Measurements from ENCODE around the gene TXNRD2. TPM values are rescaled to one million over a fixed set of nuclear protein-coding genes. Genes with fewer than 3 reads are reported as not detected.

Gene TXNRD2
- total RNA-seq, 1 experiment from 2014 or later, result 5.0 TPM

- H3K4me3 ChIP-seq (ENCODE audit: insufficient read depth, low read depth, low read length), result no peak overlapping the region
- H3K27me3 ChIP-seq (ENCODE audit: control insufficient read depth, insufficient read depth, low read length), result no peaks in the 10 kb centered on the region
- peaks cover 19% of the 10 kb centered on the region for H3K36me3 ChIP-seq (replicated peaks; ENCODE audit: control insufficient read depth, insufficient read depth, low read length)
- peak; percentile 27 for DNase-seq
Measured at GRCh38 chr22:19851291-19852176, 90.1 kb downstream of the TXNRD2 start.

GRCh38 chr22:19850763-19851109, 90.9 kb downstream of the TXNRD2 start:
- Histone ChIP-seq H3K36me3 (replicated peaks; ENCODE audit: control insufficient read depth, insufficient read depth, low read length) (peaks cover 19% of the 10 kb centered on the region), H3K27me3 (ENCODE audit: control insufficient read depth, insufficient read depth, low read length) (no peaks in the 10 kb centered on the region), H3K4me3 (ENCODE audit: insufficient read depth, low read depth, low read length) (no peak overlapping the region)
- DNase-seq, result peak; percentile 25

- Histone ChIP-seq H3K27me3 (ENCODE audit: control insufficient read depth, insufficient read depth, low read length) (no peaks in the 10 kb centered on the region), H3K36me3 (replicated peaks; ENCODE audit: control insufficient read depth, insufficient read depth, low read length) (peaks cover 19% of the 10 kb centered on the region)
- DNase-seq, result peak; percentile 32
Measured at GRCh38 chr22:19849835-19850762, 91.5 kb downstream of the TXNRD2 start.

GRCh38 chr22:19848298-19849224, 93.1 kb downstream of the TXNRD2 start:
- H3K36me3 ChIP-seq (replicated peaks; ENCODE audit: control insufficient read depth, insufficient read depth, low read length), result peaks cover 19% of the 10 kb centered on the region
- peak; percentile 49 for DNase-seq
- H3K4me3 ChIP-seq (ENCODE audit: insufficient read depth, low read depth, low read length), result no peak overlapping the region
- H3K27me3 ChIP-seq (ENCODE audit: control insufficient read depth, insufficient read depth, low read length), result no peaks in the 10 kb centered on the region

More at GRCh38 chr22:19849835-19850762, 91.5 kb downstream of the TXNRD2 start:
- H3K4me3 ChIP-seq (ENCODE audit: insufficient read depth, low read depth, low read length), result no peak overlapping the region

- Histone ChIP-seq H3K36me3 (replicated peaks; ENCODE audit: control insufficient read depth, insufficient read depth, low read length) (peaks cover 13% of the 10 kb centered on the region), H3K27me3 (ENCODE audit: control insufficient read depth, insufficient read depth, low read length) (no peaks in the 10 kb centered on the region), H3K4me3 (ENCODE audit: insufficient read depth, low read depth, low read length) (no peak overlapping the region)
- no peak for DNase-seq
Measured at GRCh38 chr22:19847345-19847632, 94.3 kb downstream of the TXNRD2 start.

GRCh38 chr22:19846620-19847344, 94.8 kb downstream of the TXNRD2 start:
- peak; percentile 33 for DNase-seq
- no peak overlapping the region for H3K4me3 ChIP-seq (ENCODE audit: insufficient read depth, low read depth, low read length)

GRCh38 chr22:19845054-19845722, 96.4 kb downstream of the TXNRD2 start:
- H3K27me3 ChIP-seq (ENCODE audit: control insufficient read depth, insufficient read depth, low read length), result no peaks in the 10 kb centered on the region
- H3K36me3 ChIP-seq (replicated peaks; ENCODE audit: control insufficient read depth, insufficient read depth, low read length), result no peaks in the 10 kb centered on the region
- no peak overlapping the region for H3K4me3 ChIP-seq (ENCODE audit: insufficient read depth, low read depth, low read length)
- peak; percentile 70 for DNase-seq

More at GRCh38 chr22:19846620-19847344, 94.8 kb downstream of the TXNRD2 start:
- Histone ChIP-seq H3K36me3 (replicated peaks; ENCODE audit: control insufficient read depth, insufficient read depth, low read length) (peaks cover 8% of the 10 kb centered on the region), H3K27me3 (ENCODE audit: control insufficient read depth, insufficient read depth, low read length) (no peaks in the 10 kb centered on the region)

GRCh38 chr22:19844377-19845053, 97.1 kb downstream of the TXNRD2 start:
- Histone ChIP-seq H3K36me3 (replicated peaks; ENCODE audit: control insufficient read depth, insufficient read depth, low read length) (no peaks in the 10 kb centered on the region), H3K27me3 (ENCODE audit: control insufficient read depth, insufficient read depth, low read length) (no peaks in the 10 kb centered on the region), H3K4me3 (ENCODE audit: insufficient read depth, low read depth, low read length) (no peak overlapping the region)
- peak; percentile 53 for DNase-seq

- Histone ChIP-seq H3K36me3 (replicated peaks; ENCODE audit: control insufficient read depth, insufficient read depth, low read length) (no peaks in the 10 kb centered on the region), H3K4me3 (ENCODE audit: insufficient read depth, low read depth, low read length) (no peak overlapping the region), H3K27me3 (ENCODE audit: control insufficient read depth, insufficient read depth, low read length) (no peaks in the 10 kb centered on the region)
- DNase-seq, result peak; percentile 45
Measured at GRCh38 chr22:19843857-19844376, 97.7 kb downstream of the TXNRD2 start.

GRCh38 chr22:19843107-19843856, 98.3 kb downstream of the TXNRD2 start:
- no peaks in the 10 kb centered on the region for H3K36me3 ChIP-seq (replicated peaks; ENCODE audit: control insufficient read depth, insufficient read depth, low read length)
- DNase-seq, result peak; percentile 44

GRCh38 chr22:19842393-19843106, 99.1 kb downstream of the TXNRD2 start:
- H3K36me3 ChIP-seq (replicated peaks; ENCODE audit: control insufficient read depth, insufficient read depth, low read length), result no peaks in the 10 kb centered on the region
- H3K4me3 ChIP-seq (ENCODE audit: insufficient read depth, low read depth, low read length), result no peak overlapping the region
- peak; percentile 24 for DNase-seq
- H3K27me3 ChIP-seq (ENCODE audit: control insufficient read depth, insufficient read depth, low read length), result no peaks in the 10 kb centered on the region

More at GRCh38 chr22:19843107-19843856, 98.3 kb downstream of the TXNRD2 start:
- no peaks in the 10 kb centered on the region for H3K27me3 ChIP-seq (ENCODE audit: control insufficient read depth, insufficient read depth, low read length)
- H3K4me3 ChIP-seq (ENCODE audit: insufficient read depth, low read depth, low read length), result no peak overlapping the region
